ENCODE data around the gene ALK.

Gene ALK

DNA sequence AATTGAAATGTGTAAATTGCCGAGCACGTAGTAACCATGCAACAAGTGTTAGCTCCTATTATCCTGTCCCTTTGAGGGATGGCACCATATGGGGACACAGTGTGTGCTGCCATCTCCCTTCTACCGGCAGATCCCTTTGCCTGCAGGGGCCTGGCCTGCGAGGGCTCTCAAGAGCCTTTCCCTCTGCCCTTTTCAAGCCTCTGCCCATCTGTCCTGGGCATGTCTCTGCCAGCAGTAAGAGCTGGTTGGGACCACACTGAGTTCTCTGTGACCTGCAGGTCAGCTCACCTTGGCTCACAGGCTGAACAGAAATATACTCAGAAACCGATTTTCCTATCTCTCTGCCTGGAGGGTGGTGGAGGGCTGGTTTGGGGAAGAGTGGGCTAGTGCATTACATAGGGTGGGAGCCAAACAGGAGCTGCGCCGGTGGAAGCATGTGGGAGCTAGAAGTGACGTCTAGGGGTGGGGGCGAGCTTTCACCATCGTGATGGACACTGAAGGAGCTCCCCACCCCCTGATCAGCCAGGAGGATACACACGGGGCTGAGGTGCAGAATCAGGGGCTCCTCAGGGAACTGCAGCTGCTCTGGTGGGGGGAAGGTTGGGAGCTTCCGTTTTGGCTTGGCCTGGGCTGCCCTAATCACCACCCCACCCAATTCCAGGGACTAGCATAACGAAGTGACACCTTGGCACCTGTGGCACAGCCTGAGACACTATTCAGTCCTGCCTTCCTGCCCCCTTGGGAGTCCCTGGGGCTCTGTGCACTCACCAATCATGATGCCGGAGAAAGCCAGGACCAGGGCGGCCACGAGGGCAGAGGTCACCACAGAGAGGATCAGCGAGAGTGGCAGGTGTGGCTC lies 696.5 kb downstream of the ALK start:
- no peak for DNase-seq (ENCODE audit: low spot score)

- no peak for DNase-seq (ENCODE audit: low spot score)
Observed at GRCh38 chr2:29223851-29224692, 697.3 kb downstream of the ALK start.

DNA sequence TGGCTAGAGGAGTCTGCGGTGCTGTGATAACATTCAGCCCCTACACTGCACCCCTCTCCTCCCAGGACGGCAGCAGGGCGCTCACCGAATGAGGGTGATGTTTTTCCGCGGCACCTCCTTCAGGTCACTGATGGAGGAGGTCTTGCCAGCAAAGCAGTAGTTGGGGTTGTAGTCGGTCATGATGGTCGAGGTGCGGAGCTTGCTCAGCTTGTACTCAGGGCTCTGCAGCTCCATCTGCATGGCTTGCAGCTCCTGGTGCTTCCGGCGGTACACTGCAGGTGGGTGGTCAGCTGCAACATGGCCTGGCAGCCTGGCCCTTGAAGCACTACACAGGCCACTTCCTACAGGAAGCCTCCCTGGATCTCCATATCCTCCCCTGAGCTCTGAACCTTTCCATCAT lies 698.1 kb downstream of the ALK start:
- no peak for DNase-seq (ENCODE audit: low spot score)

DNA sequence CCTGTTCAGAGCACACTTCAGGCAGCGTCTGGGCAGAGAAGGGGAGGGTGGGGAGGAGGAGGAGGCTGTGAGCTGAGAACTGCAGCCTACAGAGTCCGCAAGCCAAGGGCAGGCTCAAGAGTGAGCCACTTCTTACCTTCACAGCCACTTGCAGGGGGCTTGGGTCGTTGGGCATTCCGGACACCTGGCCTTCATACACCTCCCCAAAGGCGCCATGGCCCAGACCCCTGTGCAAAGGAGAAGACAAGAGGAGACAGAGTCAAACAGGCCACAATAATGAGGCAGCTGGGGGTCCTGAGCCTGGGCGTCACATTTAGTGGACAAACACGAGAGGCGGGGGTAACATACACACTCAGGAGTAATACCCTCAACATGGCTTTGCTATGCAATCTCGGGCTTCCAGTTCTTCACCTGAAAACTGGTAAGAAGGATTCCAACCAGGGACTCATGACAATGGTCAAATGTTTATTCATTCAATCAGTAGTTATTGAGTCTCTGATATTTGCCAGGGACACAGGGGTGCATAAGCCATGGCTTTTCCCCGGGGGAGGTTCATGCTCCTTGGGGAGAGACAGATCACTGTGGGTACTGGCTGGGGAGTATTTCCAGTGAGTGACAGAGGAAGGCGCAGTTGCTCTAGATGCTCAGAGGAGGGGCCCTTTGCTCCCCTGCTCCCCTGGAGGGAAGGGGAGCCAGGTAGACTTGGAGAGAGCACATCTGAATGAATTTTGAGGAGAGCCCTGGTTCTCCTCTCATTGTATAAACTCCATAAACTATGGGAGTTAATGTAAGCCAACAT lies 698.8 kb downstream of the ALK start:
- DNase-seq (ENCODE audit: low spot score) = no peak

GRCh38 chr2:29220506-29221270 lies 700.7 kb downstream of the ALK start:
- DNase-seq (ENCODE audit: low spot score) = no peak

- no peak for DNase-seq (ENCODE audit: low spot score)
Observed at GRCh38 chr2:29219374-29219773, 702.0 kb downstream of the ALK start.

GRCh38 chr2:29218550-29219125 lies 702.7 kb downstream of the ALK start:
- no peak for DNase-seq (ENCODE audit: low spot score)

DNA sequence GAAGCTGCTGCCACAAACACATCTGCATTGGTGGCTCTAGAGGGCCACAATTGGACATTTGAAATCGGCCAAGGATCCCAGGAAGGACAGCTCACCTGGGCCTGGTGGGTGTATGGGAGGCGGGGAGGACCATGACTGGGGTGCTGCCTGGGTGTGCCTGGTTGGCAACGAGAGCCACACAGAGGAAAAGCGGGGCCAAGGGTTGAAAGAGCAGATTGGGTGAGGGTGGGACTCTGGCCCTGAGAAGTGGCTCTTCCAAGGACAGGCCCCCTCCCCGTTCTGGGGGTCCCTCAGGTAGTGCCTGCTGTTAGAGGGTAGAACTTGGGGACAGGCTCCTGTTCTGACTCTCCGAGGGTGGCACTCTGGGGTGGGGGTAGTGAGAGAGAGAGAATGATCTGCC lies 703.3 kb downstream of the ALK start:
- DNase-seq (ENCODE audit: low spot score) = no peak

GRCh38 chr2:29216609-29216909 lies 704.8 kb downstream of the ALK start:
- no peak for DNase-seq (ENCODE audit: low spot score)

GRCh38 chr2:29215739-29216608 lies 705.4 kb downstream of the ALK start:
- no peak for DNase-seq (ENCODE audit: low spot score)

- DNase-seq (ENCODE audit: low spot score) = no peak
Observed at GRCh38 chr2:29215073-29215472, 706.3 kb downstream of the ALK start.

DNA sequence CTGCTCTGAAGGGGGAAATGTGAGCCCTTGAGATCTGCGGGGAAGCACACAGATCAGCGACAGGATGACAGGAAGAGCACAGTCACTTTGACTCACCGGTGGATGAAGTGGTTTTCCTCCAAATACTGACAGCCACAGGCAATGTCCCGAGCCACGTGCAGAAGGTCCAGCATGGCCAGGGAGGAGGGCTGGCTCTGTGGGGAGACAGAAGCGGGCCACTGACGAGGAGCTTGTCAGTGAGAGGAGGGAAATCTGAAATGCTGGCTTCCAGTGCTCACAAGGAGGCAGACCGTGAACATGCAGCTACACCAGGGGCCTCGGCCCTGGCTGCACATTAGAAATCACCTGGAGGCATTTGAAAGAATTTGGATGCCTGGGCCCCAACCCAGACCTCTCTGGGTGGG lies 707.5 kb downstream of the ALK start:
- DNase-seq (ENCODE audit: low spot score) = no peak

GRCh38 chr2:29212009-29212408 lies 709.4 kb downstream of the ALK start:
- no peak for DNase-seq (ENCODE audit: low spot score)

DNA sequence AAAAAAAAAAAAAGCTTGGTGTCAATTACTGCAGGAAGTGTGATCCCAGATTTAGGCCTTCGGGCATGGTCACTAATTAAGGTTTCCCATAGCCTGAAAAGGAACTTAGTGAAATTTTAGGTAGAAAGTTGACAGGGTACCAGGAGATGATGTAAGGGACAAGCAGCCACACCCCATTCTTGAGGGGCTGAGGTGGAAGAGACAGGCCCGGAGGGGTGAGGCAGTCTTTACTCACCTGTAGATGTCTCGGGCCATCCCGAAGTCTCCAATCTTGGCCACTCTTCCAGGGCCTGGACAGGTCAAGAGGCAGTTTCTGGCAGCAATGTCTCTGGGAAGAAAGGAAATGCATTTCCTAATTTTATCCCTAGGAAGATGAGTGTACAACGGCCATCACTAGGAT lies 711.8 kb downstream of the ALK start:
- no peak for DNase-seq (ENCODE audit: low spot score)

- DNase-seq (ENCODE audit: low spot score) = no peak
Observed at GRCh38 chr2:29207352-29208148, 713.8 kb downstream of the ALK start.

DNA sequence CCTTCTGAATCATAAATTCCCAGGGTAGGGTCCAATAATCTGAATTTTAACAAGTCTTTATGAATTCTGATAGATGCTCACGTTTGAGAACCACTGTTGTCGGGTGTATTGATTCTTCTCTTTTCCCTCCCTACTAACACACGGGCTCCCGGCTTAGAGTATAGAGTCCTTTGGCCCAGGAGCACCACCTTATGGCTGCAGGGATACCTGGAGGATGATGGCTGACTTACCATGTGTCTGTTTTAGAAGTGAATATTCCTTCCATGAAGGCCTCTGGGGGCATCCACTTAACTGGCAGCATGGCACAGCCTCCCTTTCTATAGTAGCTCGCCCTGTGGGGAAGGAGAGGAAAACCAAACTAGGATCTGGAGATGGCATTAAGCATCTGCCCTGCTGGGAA lies 714.4 kb downstream of the ALK start:
- DNase-seq (ENCODE audit: low spot score) = no peak

- no peak for DNase-seq (ENCODE audit: low spot score)
Observed at GRCh38 chr2:29202819-29203495, 718.4 kb downstream of the ALK start.

- DNase-seq (ENCODE audit: low spot score) = no peak
Observed at GRCh38 chr2:29201979-29202378, 719.4 kb downstream of the ALK start.

All from ecto neural progenitor cell (in vitro differentiated cells).